ENCODE measurements around the gene ACSL4. TPM values are rescaled to one million over a fixed set of nuclear protein-coding genes. Genes with fewer than 3 reads are reported as not detected.
A peak's percentile ranks its signal among the peaks of the same experiment; 100 is the strongest.
"Not testable (repeated sequence)": the region's sequence is repeated elsewhere in the genome, so short reads cannot be mapped to it uniquely, and the experiment has no call there.

The ACSL4 gene
- total RNA-seq, 1 experiment from 2014 or later: 31.2 TPM

DNA sequence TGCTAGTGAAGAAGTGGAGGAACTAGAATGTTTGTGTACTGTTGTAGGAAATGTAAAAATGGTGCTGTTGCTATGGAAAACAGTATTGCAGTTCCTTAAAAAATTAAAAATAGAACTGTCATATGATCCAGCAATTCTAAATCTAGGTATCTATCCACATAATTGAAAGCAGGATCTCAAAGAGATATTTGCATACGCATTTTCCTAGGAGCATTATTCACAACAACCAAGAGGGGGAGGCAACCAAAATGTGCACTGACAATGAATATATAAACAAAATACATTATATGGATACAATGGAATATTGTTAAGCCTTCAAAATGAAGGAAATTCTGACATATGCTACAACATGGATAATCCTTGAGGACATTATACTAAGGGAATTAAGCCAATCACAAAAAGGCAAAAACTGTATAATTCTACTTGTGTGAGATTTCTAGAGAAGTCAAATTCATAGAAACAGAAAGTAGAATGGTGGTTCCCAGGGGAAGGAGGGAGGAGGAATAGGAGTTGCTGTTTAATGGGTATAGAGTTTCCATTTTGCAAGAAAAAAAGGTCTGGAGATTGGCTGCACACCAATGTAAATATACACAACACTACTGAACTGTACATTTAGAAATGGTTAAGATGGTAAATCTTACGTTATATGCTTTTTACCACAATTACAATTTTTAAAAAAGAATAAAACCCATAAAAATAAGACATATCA, 72.5 kb downstream of the ACSL4 start:
- H3K4me1 ChIP-seq: no peaks in the 10 kb centered on the region
- H3K27me3 ChIP-seq: no peaks in the 10 kb centered on the region
- no peak for DNase-seq
- no peak overlapping the region for H3K4me3 ChIP-seq
- H3K36me3 ChIP-seq: no peaks in the 10 kb centered on the region
- no peaks in the 10 kb centered on the region for H3K9me3 ChIP-seq (replicated peaks)
- H3K27ac ChIP-seq: no peak overlapping the region

DNA sequence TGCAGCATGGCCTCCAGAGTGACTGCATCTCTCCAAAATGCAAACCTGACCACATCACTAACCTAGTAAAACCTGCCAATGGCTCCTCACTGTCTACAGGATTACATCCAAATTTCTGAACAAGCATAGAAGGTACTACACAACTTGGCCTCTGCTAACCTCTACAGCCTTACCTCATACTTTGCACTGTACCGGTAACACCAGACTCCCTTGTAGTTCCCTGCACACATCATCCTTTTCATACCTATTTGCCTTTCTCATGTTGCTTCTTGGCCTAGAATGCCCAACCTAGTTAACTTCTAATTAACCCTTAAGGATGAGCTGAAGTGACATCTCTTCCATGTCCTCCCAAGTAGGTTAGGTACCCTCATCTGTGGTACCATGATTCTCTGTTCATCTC, 74.7 kb downstream of the ACSL4 start:
- H3K27me3 ChIP-seq: no peaks in the 10 kb centered on the region
- H3K27ac ChIP-seq: no peak overlapping the region
- H3K36me3 ChIP-seq: no peaks in the 10 kb centered on the region
- no peak for DNase-seq
- H3K4me1 ChIP-seq: no peaks in the 10 kb centered on the region
- H3K4me3 ChIP-seq: no peak overlapping the region
- no peaks in the 10 kb centered on the region for H3K9me3 ChIP-seq (replicated peaks)

DNA sequence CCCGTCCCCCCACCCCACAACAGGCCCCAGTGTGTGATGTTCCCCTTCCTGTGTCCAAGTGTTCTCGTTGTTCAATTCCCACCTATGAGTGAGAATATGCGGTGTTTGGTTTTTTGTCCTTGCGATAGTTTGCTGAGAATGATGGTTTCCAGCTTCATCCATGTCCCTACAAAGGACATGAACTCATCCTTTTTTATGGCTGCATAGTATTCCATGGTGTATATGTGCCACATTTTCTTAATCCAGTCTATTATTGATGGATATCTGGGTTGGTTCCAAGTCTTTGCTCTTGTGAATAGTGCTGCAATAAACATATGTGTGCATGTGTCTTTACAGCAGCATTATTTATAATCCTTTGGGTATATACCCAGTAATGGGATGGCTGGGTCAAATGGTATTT, 75.7 kb downstream of the ACSL4 start:
- H3K4me3 ChIP-seq; H3K27me3 ChIP-seq; H3K4me1 ChIP-seq; DNase-seq; H3K9me3 ChIP-seq (replicated peaks); H3K36me3 ChIP-seq; H3K27ac ChIP-seq: not testable (repeated sequence)

DNA sequence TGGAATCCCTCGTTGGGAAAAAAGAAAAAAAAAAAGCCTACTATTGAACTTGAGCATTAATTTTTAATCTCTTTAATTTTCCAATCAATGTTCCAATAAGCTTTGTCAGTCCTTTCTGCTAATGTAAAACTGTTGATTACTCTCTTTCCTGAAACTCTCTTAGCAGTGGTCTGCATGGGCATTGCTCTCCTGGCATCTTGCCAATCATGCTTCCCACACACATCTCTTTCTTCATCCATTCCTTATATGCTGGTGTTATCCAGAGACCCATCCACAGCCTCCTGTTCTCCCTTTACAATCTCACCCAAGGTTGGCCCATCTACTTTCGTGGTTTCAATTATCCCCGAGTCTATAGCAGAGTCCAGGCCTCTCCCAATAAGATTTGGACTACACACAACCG, 76.3 kb downstream of the ACSL4 start:
- H3K27me3 ChIP-seq: no peaks in the 10 kb centered on the region
- no peaks in the 10 kb centered on the region for H3K4me1 ChIP-seq
- DNase-seq: peak in 1 of 2 experiments; percentile 4
- no peak overlapping the region for H3K4me3 ChIP-seq
- H3K36me3 ChIP-seq: no peaks in the 10 kb centered on the region
- H3K9me3 ChIP-seq (replicated peaks): no peaks in the 10 kb centered on the region
- H3K27ac ChIP-seq: no peak overlapping the region

DNA sequence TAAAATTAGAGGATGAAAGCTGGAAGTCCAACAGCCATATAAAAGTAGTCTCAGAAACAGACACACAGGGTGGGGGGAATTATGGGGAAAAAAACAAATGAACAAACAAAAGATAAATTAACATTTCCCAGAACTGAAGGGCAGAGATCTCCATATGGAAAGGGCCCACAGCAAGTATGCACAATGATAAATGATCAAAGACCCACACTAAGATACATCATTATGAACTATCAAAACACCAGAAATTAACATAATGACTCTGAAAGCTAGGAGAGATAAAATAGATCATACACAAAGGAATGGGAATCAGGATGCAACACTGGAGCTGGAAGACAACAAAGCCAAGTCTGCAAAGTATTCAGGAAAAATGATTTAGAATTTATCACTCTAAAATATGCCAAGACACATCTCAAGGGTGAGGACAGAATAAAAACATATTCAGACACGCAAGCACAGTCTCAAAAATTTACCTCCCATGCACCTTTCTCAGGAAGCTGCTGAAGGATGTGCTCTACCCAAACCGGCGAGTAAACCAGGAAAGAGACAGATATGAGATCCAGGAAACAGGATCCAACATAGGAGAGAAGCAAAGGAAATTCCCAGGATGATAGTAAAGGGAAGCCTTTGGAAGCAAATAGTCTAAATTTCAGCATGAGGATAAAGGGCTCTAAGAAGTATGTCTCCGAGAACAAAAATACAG, 77.4 kb downstream of the ACSL4 start:
- Histone ChIP-seq H3K4me3 (no peak overlapping the region), H3K36me3 (no peaks in the 10 kb centered on the region)

DNA sequence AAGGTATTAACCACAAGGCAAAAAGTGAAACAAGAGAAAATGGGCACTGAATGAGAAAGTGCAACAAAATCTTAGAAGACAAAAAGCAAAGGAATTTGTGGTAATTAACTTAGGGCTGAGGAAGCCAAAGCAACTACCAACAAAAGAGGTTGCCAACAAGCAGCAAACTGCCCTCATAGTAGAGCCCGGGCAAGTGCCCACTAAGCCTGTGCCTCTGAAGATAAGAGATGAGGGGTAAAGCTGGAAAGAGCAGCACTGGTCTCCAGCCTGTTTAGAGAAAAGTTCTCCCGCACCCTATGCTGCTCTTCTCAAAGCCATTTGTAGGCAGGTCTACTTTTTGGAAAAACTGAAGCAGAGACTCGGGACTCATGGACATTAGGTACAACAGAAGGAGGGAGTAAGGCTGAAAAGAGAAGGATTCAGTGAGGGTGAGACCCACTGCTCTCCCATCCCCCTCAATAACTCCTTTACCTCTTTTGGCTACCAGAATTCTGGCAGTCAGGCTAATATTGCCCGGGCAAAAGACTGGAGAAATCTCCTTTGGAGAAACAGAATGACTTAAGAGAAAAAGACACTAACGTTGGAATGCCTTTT, 78.4 kb downstream of the ACSL4 start:
- Histone ChIP-seq H3K27me3 (no peaks in the 10 kb centered on the region), H3K9me3 (replicated peaks) (no peaks in the 10 kb centered on the region), H3K4me3 (no peak overlapping the region), H3K4me1 (no peaks in the 10 kb centered on the region), H3K27ac (no peak overlapping the region), H3K36me3 (no peaks in the 10 kb centered on the region)
- no peak for DNase-seq

More for the DNA sequence above, 77.4 kb downstream of the ACSL4 start:
- H3K27ac ChIP-seq: no peak overlapping the region
- DNase-seq: no peak
- H3K27me3 ChIP-seq: no peaks in the 10 kb centered on the region
- H3K9me3 ChIP-seq (replicated peaks): no peaks in the 10 kb centered on the region
- H3K4me1 ChIP-seq: no peaks in the 10 kb centered on the region

DNA sequence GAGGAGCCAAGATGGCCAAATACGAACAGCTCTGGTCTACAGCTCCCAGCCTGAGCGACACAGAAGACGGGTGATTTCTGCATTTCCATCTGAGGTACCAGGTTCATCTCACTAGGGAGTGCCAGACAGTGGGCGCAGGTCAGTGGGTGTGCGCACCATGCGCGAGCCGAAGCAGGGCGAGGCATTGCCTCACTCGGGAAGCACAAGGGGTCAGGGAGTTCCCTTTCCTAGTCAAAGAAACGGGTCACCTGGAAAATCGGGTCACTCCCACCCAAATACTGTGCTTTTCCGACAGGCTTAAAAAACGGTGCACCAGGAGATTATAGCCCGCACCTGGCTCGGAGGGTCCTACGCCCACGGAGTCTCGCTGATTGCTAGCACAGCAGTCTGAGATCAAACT, 88.4 kb downstream of the ACSL4 start:
- not testable (repeated sequence) for H3K27ac ChIP-seq

DNA sequence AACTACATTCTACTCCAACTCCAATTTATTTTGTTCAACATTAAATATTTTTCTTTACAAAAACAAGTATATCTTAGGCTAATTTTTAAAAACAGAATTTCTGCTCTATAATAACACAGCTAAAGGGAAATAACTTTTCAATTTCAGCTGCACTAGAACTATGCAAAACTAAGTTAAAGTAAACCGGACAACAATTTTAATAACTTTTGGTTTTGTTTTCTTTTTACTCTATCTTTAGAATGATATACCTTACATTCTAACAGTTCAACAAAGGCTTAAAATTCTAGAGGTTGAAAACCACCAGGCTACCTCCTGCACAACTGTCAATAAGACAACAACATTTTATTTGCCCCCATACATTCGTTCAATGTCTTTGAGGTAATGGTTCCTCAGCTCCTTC, 89.4 kb downstream of the ACSL4 start:
- Histone ChIP-seq H3K27ac (no peak overlapping the region), H3K27me3 (no peaks in the 10 kb centered on the region), H3K4me1 (no peaks in the 10 kb centered on the region), H3K36me3 (no peaks in the 10 kb centered on the region), H3K9me3 (replicated peaks) (no peaks in the 10 kb centered on the region), H3K4me3 (no peak overlapping the region)
- DNase-seq: no peak

More for the DNA sequence above, 88.4 kb downstream of the ACSL4 start:
- not testable (repeated sequence) for H3K4me3 ChIP-seq; H3K4me1 ChIP-seq; H3K36me3 ChIP-seq; H3K27me3 ChIP-seq; H3K9me3 ChIP-seq (replicated peaks); DNase-seq

DNA sequence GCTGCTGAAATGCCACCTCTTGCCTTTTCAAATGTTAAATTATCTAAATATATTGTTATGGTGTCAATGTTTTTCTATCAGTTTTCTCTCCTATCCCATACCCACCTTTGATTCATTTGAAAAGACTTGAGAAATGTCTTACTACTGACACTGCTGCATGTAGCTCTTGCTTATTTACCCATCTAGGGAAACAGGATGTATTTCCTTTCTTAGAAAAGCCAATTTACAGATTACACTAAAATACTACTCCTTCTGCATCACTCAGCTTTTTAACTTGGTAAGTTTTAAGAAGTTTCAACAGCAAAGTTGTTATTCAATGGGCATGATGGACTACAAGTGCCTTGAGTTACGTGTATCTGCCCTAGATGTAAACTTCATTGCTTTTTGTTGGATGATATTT, 94.9 kb downstream of the ACSL4 start:
- no peaks in the 10 kb centered on the region for H3K9me3 ChIP-seq (replicated peaks)
- no peaks in the 10 kb centered on the region for H3K27me3 ChIP-seq
- no peak overlapping the region for H3K4me3 ChIP-seq
- no peak for DNase-seq
- no peaks in the 10 kb centered on the region for H3K4me1 ChIP-seq
- no peaks in the 10 kb centered on the region for H3K36me3 ChIP-seq
- no peak overlapping the region for H3K27ac ChIP-seq

DNA sequence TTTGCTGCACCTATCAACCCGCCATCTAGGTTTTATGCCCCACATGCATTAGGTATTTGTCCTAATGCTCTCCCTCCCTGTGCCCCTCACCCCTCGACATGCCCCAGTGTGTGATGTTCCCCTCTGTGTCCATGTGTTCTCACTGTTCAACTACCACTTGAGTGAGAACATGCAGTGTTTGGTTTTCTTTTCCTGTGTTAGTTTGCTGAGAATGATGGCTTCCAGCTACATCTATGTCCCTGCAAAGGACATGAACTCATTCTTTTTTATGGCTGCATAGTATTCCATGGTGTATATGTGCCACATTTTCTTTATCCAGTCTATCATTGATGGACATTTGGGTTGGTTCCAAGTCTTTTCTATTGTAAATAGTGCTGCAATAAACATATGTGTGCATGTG, 95.6 kb downstream of the ACSL4 start:
- not testable (repeated sequence) for H3K4me1 ChIP-seq; H3K27ac ChIP-seq; H3K4me3 ChIP-seq; H3K27me3 ChIP-seq; H3K36me3 ChIP-seq; DNase-seq; H3K9me3 ChIP-seq (replicated peaks)

DNA sequence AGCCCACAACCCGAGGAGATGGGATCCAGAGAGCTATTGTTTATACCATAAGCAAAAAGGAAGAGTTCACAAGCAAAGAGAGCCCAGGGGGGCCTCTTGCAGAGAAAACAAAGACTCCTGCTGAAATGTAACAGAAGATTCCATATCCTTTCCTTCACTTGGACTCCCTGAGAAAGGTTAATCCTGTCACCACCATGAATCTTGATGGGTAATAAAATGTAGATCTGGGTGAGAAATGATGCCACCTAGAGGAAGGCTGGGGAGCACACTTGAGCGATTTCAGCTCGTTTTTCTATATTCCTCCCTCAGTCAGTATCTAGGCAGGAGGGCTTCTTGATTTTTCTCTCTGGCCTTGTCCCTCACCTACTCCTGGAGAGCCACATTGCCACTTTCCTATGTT, 97.9 kb downstream of the ACSL4 start:
- Histone ChIP-seq H3K27me3 (no peaks in the 10 kb centered on the region), H3K36me3 (no peaks in the 10 kb centered on the region), H3K4me3 (no peak overlapping the region), H3K4me1 (no peaks in the 10 kb centered on the region), H3K9me3 (replicated peaks) (no peaks in the 10 kb centered on the region), H3K27ac (no peak overlapping the region)
- DNase-seq: peak in 1 of 2 experiments; percentile 26

DNA sequence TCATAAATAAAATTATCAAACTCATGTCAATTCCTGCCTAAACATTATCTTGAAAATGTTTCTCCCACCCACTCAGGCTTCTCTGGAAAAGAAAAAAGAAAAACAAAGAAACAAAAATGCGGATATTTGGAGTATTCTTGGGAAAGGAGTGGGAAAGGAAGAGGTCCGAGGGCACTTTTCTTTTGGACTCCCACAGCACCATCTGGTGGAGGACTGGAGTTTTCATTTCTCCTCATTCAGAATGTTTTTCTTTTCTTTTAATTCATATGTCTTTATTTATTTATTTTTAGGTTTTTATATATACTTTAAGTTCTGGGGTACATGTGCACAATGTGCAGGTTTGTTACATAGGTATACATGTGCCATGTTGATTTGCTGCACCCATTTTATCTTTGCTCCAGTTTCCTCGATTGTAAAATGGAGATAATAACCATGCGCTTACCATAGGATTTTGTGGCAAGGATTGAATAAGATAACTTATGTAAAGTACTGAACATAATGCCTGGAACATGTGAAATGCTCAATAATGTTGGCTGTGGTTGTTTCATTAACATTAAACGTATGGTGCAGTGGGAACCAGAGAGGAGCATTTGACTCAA, 100.1 kb downstream of the ACSL4 start:
- Histone ChIP-seq H3K36me3 (no peaks in the 10 kb centered on the region), H3K27ac (no peak overlapping the region), H3K4me3 (no peak overlapping the region), H3K4me1 (no peaks in the 10 kb centered on the region), H3K9me3 (replicated peaks) (no peaks in the 10 kb centered on the region), H3K27me3 (no peaks in the 10 kb centered on the region)
- DNase-seq: peak in 1 of 2 experiments; percentile 43

DNA sequence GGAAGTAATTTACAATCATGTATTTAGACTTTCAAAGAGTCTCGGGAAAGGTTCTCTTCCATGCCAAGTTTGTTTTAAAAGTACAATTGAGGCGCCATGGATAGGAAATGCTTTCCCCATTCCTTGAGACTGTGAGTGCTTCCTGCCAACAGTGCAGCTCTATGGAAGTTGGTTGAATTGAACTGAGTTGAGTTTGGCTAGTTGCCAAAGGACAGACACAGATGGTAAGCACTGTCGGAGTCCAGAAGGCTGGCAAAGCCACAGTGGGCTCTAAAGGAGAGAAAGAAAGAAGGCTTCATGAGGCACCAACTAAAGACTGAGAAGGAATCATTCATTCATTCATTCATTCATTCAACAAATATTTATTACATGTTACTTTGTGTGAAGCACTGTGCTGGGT, 103.7 kb downstream of the ACSL4 start:
- DNase-seq: peak; percentile 5 to 49
- H3K9me3 ChIP-seq (replicated peaks): no peaks in the 10 kb centered on the region
- H3K27ac ChIP-seq: no peak overlapping the region
- no peaks in the 10 kb centered on the region for H3K27me3 ChIP-seq
- no peak overlapping the region for H3K4me3 ChIP-seq
- H3K36me3 ChIP-seq: no peaks in the 10 kb centered on the region
- no peaks in the 10 kb centered on the region for H3K4me1 ChIP-seq

DNA sequence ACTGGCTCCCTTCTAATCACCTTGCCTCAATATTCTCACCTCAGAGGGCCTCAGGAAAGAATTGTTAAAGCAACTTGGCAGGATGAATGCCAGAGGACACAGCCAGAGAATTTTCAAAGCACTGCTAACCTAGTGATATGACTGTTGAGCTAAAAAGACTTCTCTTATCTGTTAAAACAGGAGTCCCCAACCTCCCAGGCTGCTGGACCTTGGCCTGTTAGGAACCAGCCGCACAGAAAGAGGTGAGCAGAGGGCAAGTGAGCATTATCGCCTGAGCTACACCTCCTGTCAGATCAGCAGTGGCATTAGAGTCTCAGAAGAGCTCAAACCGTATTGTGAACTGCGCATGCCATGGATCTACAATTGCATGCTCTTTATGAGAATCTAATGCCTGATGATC, 106.4 kb downstream of the ACSL4 start:
- no peaks in the 10 kb centered on the region for H3K27me3 ChIP-seq
- no peaks in the 10 kb centered on the region for H3K9me3 ChIP-seq (replicated peaks)

More for the DNA sequence above, 106.4 kb downstream of the ACSL4 start:
- no peaks in the 10 kb centered on the region for H3K4me1 ChIP-seq
- H3K36me3 ChIP-seq: no peaks in the 10 kb centered on the region
- DNase-seq: no peak
- H3K4me3 ChIP-seq: no peak overlapping the region
- H3K27ac ChIP-seq: no peak overlapping the region

Measured in SJCRH30 (cell line).